NCI-H2196 treated with DMSO at 0.1 percent for 48 hours (cell line): Measurements from ENCODE around the gene PYGB.

ENCODE experiments used
- DNase-seq: peaks from one replicate; lab custom pipeline; 2025; ENCODE audit not compliant: unreplicated experiment; lab: John Stamatoyannopoulos, UW

The PYGB gene

DNA sequence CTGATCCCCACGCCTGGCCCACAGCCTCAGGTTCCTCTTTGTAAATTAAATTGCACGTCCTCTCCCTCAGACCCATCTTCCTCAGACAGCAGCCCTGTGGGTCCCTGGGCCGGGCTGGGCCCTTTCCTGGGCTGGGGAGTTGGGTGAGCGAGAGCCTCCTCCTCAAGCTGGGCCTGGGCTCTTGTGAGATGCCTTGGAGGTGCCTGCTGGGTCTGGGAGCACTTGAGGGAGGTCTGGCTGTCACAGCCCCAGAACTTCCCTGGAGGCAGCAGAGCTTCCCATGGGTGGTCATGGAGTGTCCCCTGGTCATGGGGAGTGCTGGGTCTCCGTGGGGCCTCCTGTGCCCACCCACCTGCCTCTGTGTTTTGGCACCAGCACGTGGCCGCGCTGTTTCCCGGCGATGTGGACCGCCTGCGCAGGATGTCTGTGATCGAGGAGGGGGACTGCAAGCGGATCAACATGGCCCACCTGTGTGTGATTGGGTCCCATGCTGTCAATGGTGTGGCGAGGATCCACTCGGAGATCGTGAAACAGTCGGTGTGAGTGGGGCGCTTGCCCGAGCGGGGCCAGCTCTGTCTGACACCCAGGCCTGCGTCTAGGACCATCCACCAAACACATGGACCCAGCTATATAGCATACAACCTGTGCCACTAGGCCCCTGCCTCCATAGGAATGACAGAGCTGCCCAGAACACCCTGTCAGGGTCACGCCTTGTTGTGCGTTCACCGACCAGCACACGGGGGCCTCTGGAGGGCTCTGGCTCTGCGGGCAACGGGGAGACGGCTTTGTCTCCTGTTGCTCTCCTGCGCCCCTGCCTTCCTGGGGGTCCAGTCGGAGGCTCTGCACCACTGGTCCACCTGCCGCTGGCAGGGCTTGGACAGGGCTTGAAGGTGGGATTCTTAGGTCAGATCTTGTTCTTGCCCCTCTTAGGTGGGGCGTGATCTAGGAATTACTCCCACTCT lies 33.0 kb downstream of the PYGB start:
- DNase-seq: no peak

- DNase-seq: peak; percentile 64
These were observed 33.7 kb downstream of the PYGB start for GRCh38 chr20:25281541-25281991.

- DNase-seq: peak; percentile 18
These were observed 34.3 kb downstream of the PYGB start for GRCh38 chr20:25282034-25282781.

DNA sequence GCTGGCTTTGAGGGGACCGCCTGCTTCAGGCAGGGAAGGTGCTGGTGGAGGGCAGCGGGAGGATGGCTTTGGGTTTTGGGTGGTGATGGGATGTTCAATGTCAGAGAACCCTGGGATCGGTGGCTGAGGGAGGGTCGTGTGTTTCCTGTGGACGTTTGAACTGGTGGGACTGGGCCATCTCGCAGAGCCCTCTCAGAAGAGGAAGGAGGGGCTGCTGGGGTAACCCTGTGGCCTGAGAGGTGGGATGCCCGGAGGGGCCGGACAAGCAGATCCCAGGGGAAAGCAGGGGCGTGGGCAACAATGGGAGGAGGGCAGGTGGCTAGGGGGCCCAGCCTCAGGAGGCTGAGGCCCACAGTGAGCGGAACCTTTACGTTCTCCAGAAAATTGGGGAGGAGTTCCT lies 34.9 kb downstream of the PYGB start:
- no peak for DNase-seq

DNA sequence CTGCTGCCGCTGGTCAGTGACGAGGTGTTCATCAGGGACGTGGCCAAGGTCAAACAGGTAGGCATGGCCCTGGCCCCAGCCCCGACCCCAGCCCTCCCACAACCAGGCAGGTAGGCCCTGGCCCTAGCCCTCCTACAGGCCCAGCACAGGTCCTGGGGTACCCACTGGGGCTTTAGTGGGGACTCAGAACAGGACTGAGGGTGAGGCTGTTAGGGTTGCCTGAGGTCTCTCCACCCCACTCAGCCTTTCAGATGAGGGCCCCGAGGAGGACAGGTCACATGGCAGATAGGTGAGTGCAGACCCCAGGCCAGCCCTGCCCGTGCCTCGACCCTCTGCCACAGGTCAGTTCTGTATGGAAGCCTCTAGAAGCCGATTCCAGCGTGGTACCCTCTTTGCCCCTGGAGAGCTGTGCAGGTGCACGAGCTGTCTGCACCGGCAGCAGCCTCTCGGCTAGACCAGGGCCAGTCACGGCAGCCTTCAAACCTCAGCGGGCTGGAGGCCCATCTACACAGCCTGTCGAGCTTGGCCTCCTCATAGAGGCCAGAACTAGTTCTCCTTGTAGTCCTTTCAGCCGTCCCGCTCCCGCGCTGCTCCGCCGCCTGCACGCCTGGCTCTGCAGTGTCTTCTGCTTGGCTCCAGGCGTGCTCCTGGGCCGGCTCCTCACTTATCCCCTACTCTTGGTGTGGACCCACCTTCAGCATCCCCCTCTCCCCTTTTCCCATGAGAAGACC lies 35.5 kb downstream of the PYGB start:
- no peak for DNase-seq

- no peak for DNase-seq
These were observed 36.3 kb downstream of the PYGB start for GRCh38 chr20:25284131-25284601.

DNA sequence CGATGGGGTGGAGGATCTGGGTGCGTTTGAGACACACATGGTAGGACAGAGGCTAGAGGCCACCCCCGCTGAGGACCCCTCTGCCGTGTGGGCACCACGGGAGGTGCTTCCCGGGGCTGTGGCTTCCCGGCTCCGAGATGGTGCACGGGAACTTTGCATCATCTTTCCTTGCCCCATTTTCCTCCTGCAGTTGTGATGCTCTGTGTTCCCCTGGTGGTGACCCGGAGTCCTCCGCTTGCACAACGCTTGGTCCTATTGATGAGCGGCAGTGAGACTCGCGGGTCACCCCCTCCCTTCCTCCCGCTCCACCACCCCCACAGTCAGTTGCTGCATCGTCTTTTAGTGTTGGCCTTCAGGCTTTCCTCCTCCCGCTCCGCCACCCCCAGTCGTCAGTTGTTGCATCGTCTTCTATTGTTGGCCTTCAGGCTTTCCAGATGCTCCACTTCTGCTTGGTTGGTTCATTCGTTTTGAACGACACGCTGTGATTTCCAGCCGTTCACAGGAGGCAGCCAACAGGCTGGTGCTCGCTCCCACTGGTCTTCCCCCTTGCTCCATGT lies 37.3 kb downstream of the PYGB start:
- DNase-seq: no peak

DNA sequence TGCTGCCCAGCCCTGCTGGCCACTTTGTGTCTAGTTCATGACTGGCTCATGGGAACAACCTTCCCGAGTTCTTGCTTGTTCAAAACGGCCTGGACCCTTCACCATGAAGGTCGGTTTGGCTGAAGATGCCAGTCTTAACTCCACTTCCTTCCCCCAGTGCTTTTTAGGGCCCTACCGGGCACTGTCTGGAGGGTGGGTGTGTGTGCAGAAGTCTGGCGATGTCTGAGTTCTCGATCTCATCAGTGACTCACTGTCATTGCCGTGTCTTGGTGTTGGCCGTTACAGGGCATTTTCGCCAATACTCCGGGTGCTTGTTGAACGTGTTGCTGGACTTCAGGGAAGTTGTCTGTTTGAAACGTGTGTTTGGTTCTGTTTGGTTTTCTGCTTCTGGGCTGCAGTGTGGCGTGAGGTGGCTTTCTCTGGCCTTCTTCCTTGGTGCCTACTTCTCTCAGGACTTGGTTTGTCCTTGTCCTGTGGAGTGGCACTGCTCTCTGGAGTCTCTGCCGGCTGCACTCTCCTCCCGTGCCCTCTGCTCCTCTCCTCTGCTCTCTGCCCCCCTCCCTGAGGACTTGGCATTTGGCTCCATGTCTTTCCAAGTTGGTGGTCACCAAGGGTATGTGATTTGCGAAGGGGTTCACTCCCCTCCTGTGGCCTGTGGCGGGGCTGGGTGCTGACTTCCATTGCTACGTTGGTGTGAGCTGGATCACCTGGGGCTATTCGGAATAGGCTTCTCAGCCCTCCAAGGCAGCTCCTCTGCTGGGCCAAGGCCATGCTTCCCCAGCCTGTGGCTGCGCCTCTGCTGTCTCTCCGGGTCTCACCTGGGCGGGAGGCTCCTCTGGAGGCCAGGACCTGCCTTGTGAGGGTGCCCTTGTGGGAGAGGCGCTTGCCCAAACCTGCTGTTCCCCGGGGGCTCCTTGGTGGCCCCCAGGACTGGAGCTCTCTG lies 38.2 kb downstream of the PYGB start:
- DNase-seq: no peak

GRCh38 chr20:25286917-25287316 lies 39.0 kb downstream of the PYGB start:
- no peak for DNase-seq

DNA sequence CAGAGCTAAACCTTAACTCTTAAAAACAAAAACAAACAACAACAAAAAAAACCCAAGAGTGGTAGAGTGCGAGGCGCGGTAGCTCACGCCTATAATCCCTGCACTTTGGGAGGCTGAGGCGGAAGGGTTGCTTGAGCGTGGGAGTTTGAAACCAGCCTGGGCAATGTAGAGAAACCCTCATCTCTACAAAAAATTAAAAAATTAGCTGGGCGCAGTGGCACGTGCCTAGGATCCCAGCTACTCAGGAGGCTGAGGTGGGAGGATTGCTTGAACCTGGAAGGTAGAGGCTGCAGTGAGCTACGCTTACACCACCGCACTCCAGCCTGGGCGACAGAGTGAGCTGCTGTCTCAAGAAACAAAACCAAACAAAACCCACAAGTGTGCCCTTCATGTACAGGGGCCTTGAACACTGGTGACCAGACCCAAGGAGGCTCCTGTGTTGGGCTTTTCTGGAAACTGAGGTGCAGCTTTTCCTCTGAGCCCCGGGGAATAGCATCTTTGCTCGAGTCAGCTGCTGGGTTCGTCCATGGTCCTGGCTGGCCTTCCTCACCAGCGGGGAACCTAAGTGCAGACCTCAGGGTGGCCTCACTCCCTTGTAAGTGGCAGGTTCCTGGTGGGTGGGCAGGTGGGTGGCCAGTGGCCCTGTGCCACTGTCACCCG lies 39.9 kb downstream of the PYGB start:
- no peak for DNase-seq

GRCh38 chr20:25288291-25289181 lies 40.7 kb downstream of the PYGB start:
- DNase-seq: no peak

DNA sequence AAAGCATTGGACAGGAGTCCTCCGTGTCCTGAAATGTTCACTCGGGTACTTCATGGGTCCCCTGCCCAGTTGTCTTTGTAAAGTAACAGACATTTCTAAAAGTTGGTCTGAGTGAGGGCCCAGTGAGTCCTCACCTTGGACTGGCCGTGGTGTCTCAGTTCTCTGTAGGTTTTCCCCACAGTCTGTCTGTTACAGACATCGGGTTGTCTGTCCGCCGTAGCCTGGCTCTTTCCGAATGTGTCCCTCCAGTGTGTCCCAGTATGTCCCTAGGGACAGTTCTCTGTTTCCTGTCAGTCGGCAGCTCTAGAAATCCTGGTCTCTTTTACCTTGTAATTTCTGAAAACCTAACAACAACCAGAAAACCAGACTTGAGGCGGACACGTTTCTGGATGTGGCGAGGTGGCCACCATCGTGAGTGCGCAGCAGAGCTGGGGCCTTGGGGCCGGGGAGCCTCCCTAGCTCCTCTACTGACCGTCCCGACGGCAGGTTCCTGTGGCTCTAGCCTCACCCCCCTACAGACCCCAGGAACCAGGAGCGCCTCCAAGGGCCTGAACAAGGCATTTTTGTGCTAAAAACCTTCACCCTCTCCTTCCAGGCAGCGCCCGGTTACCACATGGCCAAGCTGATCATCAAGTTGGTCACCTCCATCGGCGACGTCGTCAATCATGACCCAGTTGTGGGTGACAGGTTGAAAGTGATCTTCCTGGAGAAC lies 42.2 kb downstream of the PYGB start:
- no peak for DNase-seq

- no peak for DNase-seq
These were observed 43.0 kb downstream of the PYGB start for GRCh38 chr20:25290646-25291431.

DNA sequence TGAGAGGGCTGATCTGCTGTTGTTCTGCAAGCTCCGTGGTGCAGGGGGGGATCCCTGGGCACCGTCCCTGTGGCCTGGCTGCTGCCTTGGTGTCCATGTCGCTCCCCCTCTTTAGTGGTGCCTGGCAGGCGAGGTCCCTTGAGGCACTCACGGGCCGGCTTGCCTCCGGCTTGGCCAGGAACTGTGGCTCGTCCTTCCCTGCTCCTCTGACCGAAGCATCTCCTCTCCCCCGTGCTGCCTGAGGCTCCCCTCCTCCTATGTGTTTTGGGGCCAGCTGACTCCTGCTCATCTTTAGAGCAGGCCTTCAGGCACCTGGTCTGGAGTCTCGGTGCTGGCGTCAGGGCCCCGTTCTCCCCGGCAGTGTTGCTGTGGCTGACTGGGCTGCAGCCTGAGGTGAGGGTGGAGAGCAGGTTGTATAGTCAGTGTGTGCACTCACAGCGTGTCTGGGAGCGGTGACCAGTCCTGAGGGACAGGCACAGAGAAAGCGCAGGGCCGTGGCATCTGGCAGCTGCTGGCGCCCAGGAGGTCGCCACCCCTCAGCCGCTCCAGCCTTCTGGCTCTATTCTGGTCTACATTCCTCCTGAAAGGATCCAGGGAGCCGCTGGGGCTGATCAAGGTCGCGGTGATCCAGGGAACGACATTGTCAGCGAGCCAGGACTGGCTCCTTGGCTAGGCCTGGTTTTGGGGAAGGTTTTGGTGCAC lies 43.7 kb downstream of the PYGB start:
- no peak for DNase-seq

- no peak for DNase-seq
These were observed 44.4 kb downstream of the PYGB start for GRCh38 chr20:25292176-25292891.

DNA sequence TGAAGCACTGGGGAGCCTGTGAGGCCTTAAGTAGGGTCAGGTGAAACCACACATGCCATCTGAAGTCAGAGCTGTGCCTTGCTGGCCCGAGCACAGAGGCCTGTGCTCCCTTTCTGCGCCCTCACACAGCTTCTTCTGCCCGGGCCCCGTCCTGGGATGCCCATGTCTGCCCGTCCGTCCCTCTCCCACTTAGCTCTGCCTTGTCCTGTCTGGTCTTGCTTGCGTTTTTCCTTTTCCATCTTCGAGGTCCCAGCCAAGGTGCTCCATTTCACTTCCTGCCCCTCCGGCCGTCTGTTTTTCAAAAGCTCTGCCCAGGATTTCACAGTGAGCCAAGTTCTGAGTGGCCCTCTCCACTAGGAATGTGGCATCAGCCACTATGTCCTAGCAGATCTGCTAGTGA lies 45.6 kb downstream of the PYGB start:
- no peak for DNase-seq
